ENCODE measurements around the gene SNRPD3. TPM values are rescaled to one million over a fixed set of nuclear protein-coding genes. Genes with fewer than 3 reads are reported as not detected.

Gene SNRPD3
- total RNA-seq: 100 to 1,000 TPM in 3 of 4 donors, 10 to 100 TPM in 1; 98.7 to 127 (median 111) TPM

GRCh38 chr22:24555165-24556039 lies at the start of gene SNRPD3:
TSS of gene SNRPD3 (plus strand) at chr22:24555999. CDS start at chr22:24557675, 1,676 bp downstream.
- DNase-seq (ENCODE audit: low spot score in 2 of 2): peak; percentile 99 to 100
- H3K4me3 ChIP-seq: peak within 1 kb of the TSS; percentile 84 to 95 (median 88)
- TF ChIP-seq POLR2A (IDR thresholded peaks at IDR 0.05): peak; percentile 28 to 32
- TF ChIP-seq CTCF (IDR thresholded peaks at IDR 0.05): peak in 3 of 5 experiments; percentile 12 to 81 (median 70)
- TF ChIP-seq EP300 (IDR thresholded peaks at IDR 0.05): peak; percentile 63 to 95
- peaks cover 5 to 71% (median 33%) of the 10 kb centered on the region in 4 donors for H3K4me1 ChIP-seq
- H3K9me3 ChIP-seq: no peaks in the 10 kb centered on the region
- peaks cover 3 to 31% (median 11%) of the 10 kb centered on the region in 3 donors for H3K36me3 ChIP-seq
- 0% methylated on average over 46 to 56 of the region's 59 CpGs for WGBS, 2 donors
- H3K27me3 ChIP-seq: no peaks in the 10 kb centered on the region
- H3K27ac ChIP-seq: peak within 1 kb of the TSS; percentile 93 to 99 (median 96)

DNA sequence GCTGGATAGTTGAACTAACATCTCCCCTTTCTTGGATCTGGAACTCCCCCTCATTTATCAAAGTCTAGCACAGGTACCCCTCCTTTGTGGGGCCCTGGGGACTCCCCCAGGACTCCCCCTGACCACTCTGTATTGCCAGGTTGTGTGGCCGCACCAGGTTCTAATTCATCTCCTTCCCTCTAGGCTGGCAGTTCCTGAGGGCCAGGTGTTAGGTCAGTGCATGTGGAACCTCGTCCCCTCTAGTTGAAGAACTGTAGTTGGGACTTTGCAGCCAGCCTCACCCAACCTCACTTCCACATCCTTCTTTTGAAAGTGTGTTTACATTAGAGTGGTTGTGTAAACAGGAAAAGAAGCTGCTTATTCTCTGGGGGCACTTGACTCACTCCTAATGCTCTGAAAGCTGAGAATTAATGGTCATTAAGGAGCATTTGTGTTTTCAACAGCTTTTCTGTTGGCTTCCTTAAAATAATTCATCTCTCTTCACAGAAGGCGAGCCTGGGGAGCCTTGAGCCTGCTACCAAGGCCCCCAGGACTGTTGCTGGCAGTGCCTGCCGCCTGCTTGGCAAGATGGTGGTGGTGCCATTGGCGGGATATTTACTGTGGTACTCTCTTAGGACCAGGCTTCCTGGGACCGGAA lies 48.9 kb upstream of the SNRPD3 start:
- Histone ChIP-seq H3K4me1 (peaks cover 0 to 34% (median 10%) of the 10 kb centered on the region in 4 donors), H3K27me3 (no peaks in the 10 kb centered on the region), H3K27ac (no peak overlapping the region), H3K9me3 (no peaks in the 10 kb centered on the region), H3K4me3 (no peak overlapping the region), H3K36me3 (no peaks in the 10 kb centered on the region)
- no peak for DNase-seq (ENCODE audit: low spot score in 2 of 2)
- TF ChIP-seq POLR2A (IDR thresholded peaks at IDR 0.05): no peak
- TF ChIP-seq CTCF (IDR thresholded peaks at IDR 0.05): no peak
- TF ChIP-seq EP300 (IDR thresholded peaks at IDR 0.05): no peak
- WGBS, 2 donors: 64 to 72% methylated on average over 6 of the region's 6 CpGs

- H3K4me3 ChIP-seq: no peak overlapping the region
- no peaks in the 10 kb centered on the region for H3K9me3 ChIP-seq
- no peaks in the 10 kb centered on the region for H3K27me3 ChIP-seq
- peaks cover 0 to 39% (median 13%) of the 10 kb centered on the region in 4 donors for H3K4me1 ChIP-seq
- TF ChIP-seq EP300 (IDR thresholded peaks at IDR 0.05) (no peak), POLR2A (IDR thresholded peaks at IDR 0.05) (no peak), CTCF (IDR thresholded peaks at IDR 0.05) (no peak)
- 58 to 73% methylated on average over 7 of the region's 7 CpGs for WGBS, 2 donors
- H3K27ac ChIP-seq: no peak overlapping the region
- DNase-seq (ENCODE audit: low spot score in 2 of 2): no peak
- H3K36me3 ChIP-seq: no peaks in the 10 kb centered on the region
Observed at GRCh38 chr22:24507716-24508115, 48.1 kb upstream of the SNRPD3 start.

- H3K27ac ChIP-seq: no peak overlapping the region
- 46 to 55% methylated on average over 10 of the region's 10 CpGs for WGBS, 2 donors
Observed at GRCh38 chr22:24510637-24511625, 44.9 kb upstream of the SNRPD3 start.

More at GRCh38 chr22:24510637-24511625, 44.9 kb upstream of the SNRPD3 start:
- no peaks in the 10 kb centered on the region for H3K9me3 ChIP-seq
- no peaks in the 10 kb centered on the region for H3K27me3 ChIP-seq
- no peak for TF ChIP-seq CTCF (IDR thresholded peaks at IDR 0.05)
- TF ChIP-seq EP300 (IDR thresholded peaks at IDR 0.05): peak in 1 of 2 donors; percentile 62
- no peak overlapping the region for H3K4me3 ChIP-seq
- DNase-seq (ENCODE audit: low spot score in 2 of 2): no peak
- H3K4me1 ChIP-seq: peaks cover 0 to 34% (median 14%) of the 10 kb centered on the region in 4 donors
- H3K36me3 ChIP-seq: no peaks in the 10 kb centered on the region
